Panc1 (cell line): ENCODE measurements around the gene ZFP90. TPM values are rescaled to one million over a fixed set of nuclear protein-coding genes. Genes with fewer than 3 reads are reported as not detected.

Experiments
- ATAC-seq: fragments of 200-7000 bp; cut with Tn5 transposase; 2 replicates; pipeline ENCODE4 v1.9.1; 2020; ENCODE audit warnings: mild to moderate bottlenecking, moderate library complexity
- BruUV-seq: library from RNA; stranded (reverse); fragments of 400-500 nt; replicated peaks from 2 replicates; lab custom pipeline; 2021; lab: Mats Ljungman, UMichigan
- CTCF ChIA-PET: fragments of 300-600 bp; sonication (Branson Sonifier 250); formaldehyde crosslinking; loops from one replicate; lab custom pipeline; 2022; ENCODE audit warnings: antibody characterized with exemption; lab: Charles Lee
- POLR2A ChIA-PET: fragments of 300-600 bp; sonication (Branson Sonifier 250); formaldehyde crosslinking; loops from one replicate; lab custom pipeline; 2022; ENCODE audit warnings: antibody characterized with exemption; lab: Charles Lee
- DNase-seq: peaks from one replicate; pipeline ENCODE4 v3.0.0-alpha.2; 2010; ENCODE audit warnings: low read depth, low spot score
- H3K27ac ChIP-seq: 2 replicates; pipeline ENCODE4 v1.5.1; 2011; ENCODE audit warnings: mild to moderate bottlenecking, low read length, inconsistent platforms
- H3K27me3 ChIP-seq: fragments of 200-500 bp; sonication (Bioruptor generic); 2 replicates; pipeline ENCODE4 v1.6.0; 2014; ENCODE audit warnings: low read length, inconsistent platforms; ENCODE audit not compliant: control insufficient read depth, insufficient read depth
- H3K36me3 ChIP-seq: fragments of 200-500 bp; sonication (Bioruptor generic); 2 replicates; pipeline ENCODE4 v1.5.1; 2014; ENCODE audit warnings: inconsistent platforms, mild to moderate bottlenecking, low read length, moderate library complexity; ENCODE audit not compliant: control insufficient read depth, insufficient read depth
- H3K4me1 ChIP-seq: 2 replicates; pipeline ENCODE4 v1.5.1; 2011; ENCODE audit warnings: inconsistent platforms, mild to moderate bottlenecking, low read length, moderate library complexity; ENCODE audit not compliant: control insufficient read depth, insufficient read depth
- H3K4me3 ChIP-seq, 2 experiments: 2 replicates each; pipeline ENCODE4 v1.5.1; 2011 to 2012; ENCODE audit warnings: low read depth in 2 of 2, low read length in 2 of 2, mild to moderate bottlenecking in 2 of 2, inconsistent platforms in 1 of 2, moderate library complexity in 1 of 2
- H3K9me3 ChIP-seq: fragments of 200-500 bp; sonication (Bioruptor generic); 2 replicates; pipeline ENCODE4 v1.5.1; 2014; ENCODE audit warnings: low read depth, mild to moderate bottlenecking, inconsistent platforms, low read length, moderate library complexity; ENCODE audit not compliant: control insufficient read depth, insufficient read depth
- POLR2AphosphoS5 ChIP-seq: IDR thresholded peaks from 2 replicates; pipeline ENCODE4 v1.6.1; 2012; ENCODE audit warnings: mild to moderate bottlenecking, low read depth, low read length, moderate library complexity
- SIN3A ChIP-seq: IDR thresholded peaks from 2 replicates; pipeline ENCODE4 v1.6.1; 2012; ENCODE audit warnings: low read depth, mild to moderate bottlenecking, low read length, moderate library complexity, borderline replicate concordance; ENCODE audit not compliant: insufficient read depth
- TCF7L2 ChIP-seq: IDR thresholded peaks from 2 replicates; pipeline ENCODE4 v1.6.1; 2011; ENCODE audit warnings: mild to moderate bottlenecking, low read depth, low read length, inconsistent platforms
- in situ Hi-C: cut with HindIII; loops from 2 replicates; pipeline ENCODE4 v1.10.0; 2016; ENCODE audit warnings: low sequenced_read_pairs, low pct_unique_long_range_greater_than_20kb
- intact Hi-C: fragments of 100-400 bp; cut with micrococcal nuclease; formaldehyde crosslinking; loops from one replicate; pipeline ENCODE4 v1.10.0; 2022; ENCODE audit not compliant: unreplicated experiment
- total RNA-seq: library from RNA; stranded (reverse); gene quantifications from one replicate; pipeline ENCODE4 v1.2.1, GENCODE V29; 2021; ENCODE audit not compliant: unreplicated experiment
- TF ChIP-seq, protein P1 (sequence below): fragments of 450-650 bp; IDR thresholded peaks from 2 replicates; pipeline ENCODE4 v1.5.1; 2017; ENCODE audit warnings: mild to moderate bottlenecking
- TF ChIP-seq, protein P2 (sequence below), 2 experiments: IDR thresholded peaks; 2 replicates each; pipeline ENCODE4 v1.6.1; 2011 to 2012; ENCODE audit warnings: low read depth in 2 of 2, control low read depth in 1 of 2, low read length in 1 of 2, mild to moderate bottlenecking in 1 of 2, moderate library complexity in 1 of 2; ENCODE audit not compliant: insufficient read depth in 1 of 2

Gene ZFP90
- total RNA-seq, 1 experiment from 2014 or later, result 16.8 TPM

DNA sequence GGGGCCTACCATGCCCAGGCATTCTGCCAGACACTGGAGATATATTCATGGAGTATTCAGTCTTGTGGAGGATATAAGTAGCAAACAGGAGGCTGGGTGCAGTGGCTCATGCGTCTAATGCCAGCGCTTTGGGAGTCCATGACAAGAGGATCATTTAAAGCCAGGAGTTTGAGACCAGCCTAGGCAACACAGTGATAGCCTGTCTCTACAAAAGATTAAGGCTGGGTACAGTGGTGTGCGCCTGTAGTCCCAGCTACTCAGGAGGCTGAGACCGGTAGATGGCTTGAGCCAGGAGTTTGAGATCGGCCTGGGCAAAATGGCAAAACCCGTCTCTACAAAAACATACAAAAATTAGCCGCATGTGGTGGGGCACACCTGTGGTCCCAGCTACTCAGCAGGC is 68.4 kb downstream of the ZFP90 start:
- Histone ChIP-seq H3K4me3 (no peak overlapping the region), H3K9me3 (no peaks in the 10 kb centered on the region), H3K27me3 (no peaks in the 10 kb centered on the region), H3K4me1 (no peaks in the 10 kb centered on the region), H3K36me3 (no peaks in the 10 kb centered on the region), H3K27ac (no peak overlapping the region)
- intact Hi-C loops (no loop called here), in situ Hi-C loops (no loop called here)
- TF ChIP-seq POLR2AphosphoS5 (no peak), SIN3A (no peak), TCF7L2 (no peak)
- TF ChIP-seq, protein P1, sequence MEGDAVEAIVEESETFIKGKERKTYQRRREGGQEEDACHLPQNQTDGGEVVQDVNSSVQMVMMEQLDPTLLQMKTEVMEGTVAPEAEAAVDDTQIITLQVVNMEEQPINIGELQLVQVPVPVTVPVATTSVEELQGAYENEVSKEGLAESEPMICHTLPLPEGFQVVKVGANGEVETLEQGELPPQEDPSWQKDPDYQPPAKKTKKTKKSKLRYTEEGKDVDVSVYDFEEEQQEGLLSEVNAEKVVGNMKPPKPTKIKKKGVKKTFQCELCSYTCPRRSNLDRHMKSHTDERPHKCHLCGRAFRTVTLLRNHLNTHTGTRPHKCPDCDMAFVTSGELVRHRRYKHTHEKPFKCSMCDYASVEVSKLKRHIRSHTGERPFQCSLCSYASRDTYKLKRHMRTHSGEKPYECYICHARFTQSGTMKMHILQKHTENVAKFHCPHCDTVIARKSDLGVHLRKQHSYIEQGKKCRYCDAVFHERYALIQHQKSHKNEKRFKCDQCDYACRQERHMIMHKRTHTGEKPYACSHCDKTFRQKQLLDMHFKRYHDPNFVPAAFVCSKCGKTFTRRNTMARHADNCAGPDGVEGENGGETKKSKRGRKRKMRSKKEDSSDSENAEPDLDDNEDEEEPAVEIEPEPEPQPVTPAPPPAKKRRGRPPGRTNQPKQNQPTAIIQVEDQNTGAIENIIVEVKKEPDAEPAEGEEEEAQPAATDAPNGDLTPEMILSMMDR, result no peak
- TF ChIP-seq, protein P2, sequence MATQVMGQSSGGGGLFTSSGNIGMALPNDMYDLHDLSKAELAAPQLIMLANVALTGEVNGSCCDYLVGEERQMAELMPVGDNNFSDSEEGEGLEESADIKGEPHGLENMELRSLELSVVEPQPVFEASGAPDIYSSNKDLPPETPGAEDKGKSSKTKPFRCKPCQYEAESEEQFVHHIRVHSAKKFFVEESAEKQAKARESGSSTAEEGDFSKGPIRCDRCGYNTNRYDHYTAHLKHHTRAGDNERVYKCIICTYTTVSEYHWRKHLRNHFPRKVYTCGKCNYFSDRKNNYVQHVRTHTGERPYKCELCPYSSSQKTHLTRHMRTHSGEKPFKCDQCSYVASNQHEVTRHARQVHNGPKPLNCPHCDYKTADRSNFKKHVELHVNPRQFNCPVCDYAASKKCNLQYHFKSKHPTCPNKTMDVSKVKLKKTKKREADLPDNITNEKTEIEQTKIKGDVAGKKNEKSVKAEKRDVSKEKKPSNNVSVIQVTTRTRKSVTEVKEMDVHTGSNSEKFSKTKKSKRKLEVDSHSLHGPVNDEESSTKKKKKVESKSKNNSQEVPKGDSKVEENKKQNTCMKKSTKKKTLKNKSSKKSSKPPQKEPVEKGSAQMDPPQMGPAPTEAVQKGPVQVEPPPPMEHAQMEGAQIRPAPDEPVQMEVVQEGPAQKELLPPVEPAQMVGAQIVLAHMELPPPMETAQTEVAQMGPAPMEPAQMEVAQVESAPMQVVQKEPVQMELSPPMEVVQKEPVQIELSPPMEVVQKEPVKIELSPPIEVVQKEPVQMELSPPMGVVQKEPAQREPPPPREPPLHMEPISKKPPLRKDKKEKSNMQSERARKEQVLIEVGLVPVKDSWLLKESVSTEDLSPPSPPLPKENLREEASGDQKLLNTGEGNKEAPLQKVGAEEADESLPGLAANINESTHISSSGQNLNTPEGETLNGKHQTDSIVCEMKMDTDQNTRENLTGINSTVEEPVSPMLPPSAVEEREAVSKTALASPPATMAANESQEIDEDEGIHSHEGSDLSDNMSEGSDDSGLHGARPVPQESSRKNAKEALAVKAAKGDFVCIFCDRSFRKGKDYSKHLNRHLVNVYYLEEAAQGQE (IDR thresholded peaks at IDR 0.05; ENCODE audit: insufficient read depth in 1 of 2, low read depth in 2 of 2, low read length in 1 of 2), result no peak
- ATAC-seq (no peak), DNase-seq (no peak)
- POLR2A ChIA-PET, result no interaction called here
- BruUV-seq, result no TSS peak
- CTCF ChIA-PET, result no interaction called here

DNA sequence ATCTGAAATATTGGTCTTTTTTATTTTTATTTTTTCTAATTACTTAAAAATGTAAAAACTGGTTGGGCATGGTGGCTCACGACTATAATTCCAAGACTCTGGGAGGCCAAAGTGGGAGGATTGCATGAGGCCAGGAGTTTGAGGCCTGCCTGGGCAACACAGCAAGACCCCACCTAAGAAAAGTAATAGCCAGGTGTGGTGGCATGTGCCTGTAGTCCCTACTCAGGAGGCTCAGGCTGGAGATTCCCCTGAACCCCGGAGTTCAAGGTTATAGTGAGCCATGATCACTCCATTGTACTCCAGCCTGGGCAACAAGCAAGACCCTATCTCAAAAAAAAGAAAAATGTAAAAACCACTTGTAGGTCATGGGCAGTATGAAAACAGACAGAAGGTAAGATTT is 69.2 kb downstream of the ZFP90 start:
- BruUV-seq, result no TSS peak
- intact Hi-C loops, result no loop called here
- no peak overlapping the region for H3K4me3 ChIP-seq
- H3K36me3 ChIP-seq, result no peaks in the 10 kb centered on the region
- ATAC-seq (no peak), DNase-seq (no peak)
- no peaks in the 10 kb centered on the region for H3K4me1 ChIP-seq
- POLR2A ChIA-PET, result no interaction called here
- CTCF ChIA-PET, result no interaction called here
- in situ Hi-C loops, result no loop called here
- no peaks in the 10 kb centered on the region for H3K27me3 ChIP-seq
- TF ChIP-seq POLR2AphosphoS5, result no peak
- TF ChIP-seq, protein P2 (IDR thresholded peaks at IDR 0.05; ENCODE audit: insufficient read depth in 1 of 2, low read depth in 2 of 2, low read length in 1 of 2), result no peak
- TF ChIP-seq SIN3A, result no peak
- no peak for TF ChIP-seq TCF7L2
- TF ChIP-seq, protein P1, result no peak
- H3K9me3 ChIP-seq, result no peaks in the 10 kb centered on the region
- no peak overlapping the region for H3K27ac ChIP-seq
